GM23338 (cell line): ENCODE results near the gene TSPAN10. TPM values are rescaled to one million over a fixed set of nuclear protein-coding genes. Genes with fewer than 3 reads are reported as not detected.

Source experiments
- ATAC-seq: fragments of 200-7000 bp; cut with Tn5 transposase; 3 replicates; pipeline ENCODE4 v1.9.1; 2020
- DNase-seq: peaks from one replicate; pipeline ENCODE4 v3.0.0-alpha.2; 2015; ENCODE audit warnings: low spot score
- H2AFZ ChIP-seq: fragments of 200-600 bp; sonication (generic); 2 replicates; pipeline ENCODE4 v1.8.0; 2016; ENCODE audit warnings: antibody characterized with exemption, mild to moderate bottlenecking, moderate library complexity
- H3F3A ChIP-seq: fragments of 200-600 bp; sonication (generic); replicated peaks from 2 replicates; pipeline ENCODE4 v1.8.0; 2017; ENCODE audit warnings: antibody characterized with exemption, mixed run types, low read depth
- H3K27ac ChIP-seq: fragments of 200-600 bp; sonication (generic); 2 replicates; pipeline ENCODE4 v1.6.1; 2016; ENCODE audit warnings: low read depth
- H3K27me3 ChIP-seq: fragments of 200-600 bp; sonication (generic); 2 replicates; pipeline ENCODE4 v1.8.0; 2016; ENCODE audit warnings: mild to moderate bottlenecking, mixed run types, moderate library complexity; ENCODE audit not compliant: insufficient read depth
- H3K36me3 ChIP-seq: fragments of 200-600 bp; sonication (generic); 2 replicates; pipeline ENCODE4 v1.8.0; 2016; ENCODE audit warnings: mild to moderate bottlenecking; ENCODE audit not compliant: insufficient read depth
- H3K4me1 ChIP-seq: fragments of 200-600 bp; sonication (generic); 2 replicates; pipeline ENCODE4 v1.8.0; 2016; ENCODE audit warnings: mild to moderate bottlenecking, moderate library complexity; ENCODE audit not compliant: insufficient read depth
- H3K4me2 ChIP-seq: fragments of 200-600 bp; sonication (generic); 2 replicates; pipeline ENCODE4 v1.7.1; 2017; ENCODE audit warnings: mixed run types
- H3K4me3 ChIP-seq: fragments of 200-600 bp; sonication (generic); 2 replicates; pipeline ENCODE4 v1.6.1; 2016; ENCODE audit warnings: mixed run types
- H3K79me2 ChIP-seq: fragments of 200-600 bp; sonication (generic); replicated peaks from 2 replicates; pipeline ENCODE4 v1.8.0; 2017; ENCODE audit warnings: mild to moderate bottlenecking; ENCODE audit not compliant: insufficient read depth
- H3K9me2 ChIP-seq: fragments of 200-600 bp; sonication (generic); 2 replicates; pipeline ENCODE4 v1.8.0; 2017; ENCODE audit not compliant: insufficient read depth
- H4K20me1 ChIP-seq: fragments of 200-600 bp; sonication (generic); replicated peaks from 2 replicates; pipeline ENCODE4 v1.8.0; 2017; ENCODE audit warnings: mild to moderate bottlenecking; ENCODE audit not compliant: insufficient read depth
- H3K27ac Mint-ChIP-seq: 2 replicates; pipeline ENCODE4 v1.8.0; 2020; ENCODE audit warnings: inconsistent platforms, mild to moderate bottlenecking, moderate library complexity, mixed read lengths
- H3K27me3 Mint-ChIP-seq: 3 replicates; pipeline ENCODE4 v1.8.0; 2022; ENCODE audit warnings: low read depth, mild to moderate bottlenecking, moderate library complexity, mixed read lengths, inconsistent platforms; ENCODE audit not compliant: insufficient read depth, poor library complexity
- H3K36me3 Mint-ChIP-seq: 3 replicates; pipeline ENCODE4 v1.8.0; 2021; ENCODE audit warnings: low read depth, mild to moderate bottlenecking, inconsistent platforms, moderate library complexity, mixed read lengths
- H3K4me1 Mint-ChIP-seq: 3 replicates; pipeline ENCODE4 v1.8.0; 2020; ENCODE audit warnings: mild to moderate bottlenecking, inconsistent platforms, mixed read lengths
- H3K4me3 Mint-ChIP-seq: 3 replicates; pipeline ENCODE4 v1.8.0; 2021; ENCODE audit warnings: moderate library complexity, mild to moderate bottlenecking, inconsistent platforms, mixed read lengths
- H3K9me3 Mint-ChIP-seq: 3 replicates; pipeline ENCODE4 v1.8.0; 2020; ENCODE audit warnings: moderate library complexity, mild to moderate bottlenecking, inconsistent platforms, mixed read lengths
- CREB1 ChIP-seq: fragments of 250-450 bp; sonication (Bioruptor Pico); IDR thresholded peaks from 2 replicates; pipeline ENCODE4 v1.5.0; 2020; ENCODE audit warnings: low read depth, mild to moderate bottlenecking, moderate library complexity
- CTCF ChIP-seq, 2 experiments: fragments of 200-600 bp in 1 of 2; sonication (generic) in 1 of 2; conservative IDR thresholded peaks; 2 replicates each; pipeline versions ENCODE4 v1.5.1 to v1.6.1; 2016 to 2017; ENCODE audit warnings: antibody characterized with exemption in 2 of 2, low read depth in 2 of 2, mild to moderate bottlenecking in 2 of 2, moderate library complexity in 1 of 2
- ETS1 ChIP-seq: IDR thresholded peaks from 2 replicates; pipeline ENCODE4 v1.6.1; 2016; ENCODE audit warnings: antibody characterized with exemption
- EZH2 ChIP-seq: fragments of 200-600 bp; sonication (generic); IDR thresholded peaks from one replicate; pipeline ENCODE4 v1.8.0; 2017; ENCODE audit warnings: antibody characterized with exemption, mild to moderate bottlenecking, low read depth; ENCODE audit not compliant: unreplicated experiment
- EZH2phosphoT487 ChIP-seq: fragments of 200-600 bp; sonication (generic); IDR thresholded peaks from one replicate; pipeline ENCODE4 v1.8.1; 2018; ENCODE audit warnings: antibody characterized with exemption; ENCODE audit not compliant: unreplicated experiment
- JUNB ChIP-seq: IDR thresholded peaks from one replicate; pipeline ENCODE4 v1.6.1; 2016; ENCODE audit warnings: antibody characterized with exemption; ENCODE audit not compliant: unreplicated experiment
- NANOG ChIP-seq: IDR thresholded peaks from 2 replicates; pipeline ENCODE4 v1.6.1; 2016; ENCODE audit warnings: antibody characterized with exemption, borderline replicate concordance
- POLR2AphosphoS5 ChIP-seq: IDR thresholded peaks from 2 replicates; pipeline ENCODE4 v1.6.1; 2016; ENCODE audit warnings: antibody characterized with exemption, low read depth
- ZNF114 ChIP-seq: fragments of 250-450 bp; sonication (Bioruptor Pico); IDR thresholded peaks from 2 replicates; pipeline ENCODE4 v1.5.0; 2020; ENCODE audit warnings: mild to moderate bottlenecking, moderate library complexity
- polyA plus RNA-seq: library from polyadenylated mRNA; unstranded; fragments of >200 nt; fragmentation: Nextera tagmentation; extraction: Ambion mirVana; gene quantifications from 2 replicates; pipeline ENCODE4 v1.2.1, GENCODE V29; 2016
- total RNA-seq: library from RNA; depleted of rRNA; stranded (reverse); fragments of >200 nt; shearing (Covaris generic); gene quantifications from 2 replicates; pipeline ENCODE4 v1.2.3, GENCODE V29; 2014
- TF ChIP-seq, protein P1 (sequence below): fragments of 250-450 bp; sonication (Bioruptor Pico); IDR thresholded peaks from 2 replicates; pipeline ENCODE4 v1.5.0; 2020; ENCODE audit warnings: mild to moderate bottlenecking, moderate library complexity

The TSPAN10 gene
- total and polyA plus RNA-seq, 2 experiments from 2014 or later: 0.66 to 1.2 TPM

GRCh38 chr17:81603846-81604610 is 33.0 kb upstream of the TSPAN10 start (continued):
- TF ChIP-seq ETS1 (no peak), EZH2 (no peak), CREB1 (CRISPR knock-in tag) (no peak), CTCF (conservative IDR thresholded peaks at IDR 0.05; ENCODE audit: low read depth in 2 of 2) (no peak)

DNA sequence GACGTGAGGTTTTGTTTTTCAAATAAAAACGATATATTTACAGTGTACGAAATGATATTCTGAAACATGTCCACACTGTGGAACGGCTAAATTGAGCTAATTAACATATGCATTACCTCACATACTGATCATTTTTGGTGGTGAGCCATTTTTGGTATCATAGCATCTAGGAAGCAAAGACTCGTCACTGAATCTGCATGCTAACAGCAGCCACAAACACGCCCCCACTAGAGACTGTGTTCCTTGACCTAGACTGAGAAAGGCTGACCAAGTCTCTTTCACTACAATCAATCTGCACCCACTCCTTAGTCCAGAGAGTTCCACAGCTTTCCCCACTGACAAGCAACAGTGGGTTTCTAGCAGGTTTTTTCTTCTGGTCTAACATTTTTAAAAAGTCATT is 29.6 kb upstream of the TSPAN10 start:
- H3K4me1 ChIP-seq: no peaks in the 10 kb centered on the region
- no peak overlapping the region for H2AFZ ChIP-seq
- peaks cover 20% of the 10 kb centered on the region for H3K79me2 ChIP-seq
- H3K36me3 ChIP-seq: peaks cover 68% of the 10 kb centered on the region
- no peak overlapping the region for H3K4me3 ChIP-seq
- no peaks in the 10 kb centered on the region for H3K9me2 ChIP-seq
- no peak overlapping the region for H3K4me2 ChIP-seq
- peaks cover 9% of the 10 kb centered on the region; the same call in 1 of the 2 replicates for H3F3A ChIP-seq
- Mint-ChIP-seq H3K4me3 (no peak overlapping the region), H3K27ac (no peak overlapping the region), H3K4me1 (no peaks in the 10 kb centered on the region), H3K36me3 (peaks cover 70% of the 10 kb centered on the region), H3K9me3 (no peaks in the 10 kb centered on the region), H3K27me3 (no peaks in the 10 kb centered on the region)
- no peak for DNase-seq
- no peak overlapping the region for H3K27ac ChIP-seq
- H4K20me1 ChIP-seq: peaks cover 39% of the 10 kb centered on the region
- H3K27me3 ChIP-seq: no peaks in the 10 kb centered on the region
- no peak for ATAC-seq
- TF ChIP-seq NANOG (no peak), ZNF114 (CRISPR knock-in tag) (no peak), ETS1 (no peak), EZH2phosphoT487 (no peak), JUNB (no peak), EZH2 (no peak), POLR2AphosphoS5 (no peak), CREB1 (CRISPR knock-in tag) (no peak)
- TF ChIP-seq, protein P1, sequence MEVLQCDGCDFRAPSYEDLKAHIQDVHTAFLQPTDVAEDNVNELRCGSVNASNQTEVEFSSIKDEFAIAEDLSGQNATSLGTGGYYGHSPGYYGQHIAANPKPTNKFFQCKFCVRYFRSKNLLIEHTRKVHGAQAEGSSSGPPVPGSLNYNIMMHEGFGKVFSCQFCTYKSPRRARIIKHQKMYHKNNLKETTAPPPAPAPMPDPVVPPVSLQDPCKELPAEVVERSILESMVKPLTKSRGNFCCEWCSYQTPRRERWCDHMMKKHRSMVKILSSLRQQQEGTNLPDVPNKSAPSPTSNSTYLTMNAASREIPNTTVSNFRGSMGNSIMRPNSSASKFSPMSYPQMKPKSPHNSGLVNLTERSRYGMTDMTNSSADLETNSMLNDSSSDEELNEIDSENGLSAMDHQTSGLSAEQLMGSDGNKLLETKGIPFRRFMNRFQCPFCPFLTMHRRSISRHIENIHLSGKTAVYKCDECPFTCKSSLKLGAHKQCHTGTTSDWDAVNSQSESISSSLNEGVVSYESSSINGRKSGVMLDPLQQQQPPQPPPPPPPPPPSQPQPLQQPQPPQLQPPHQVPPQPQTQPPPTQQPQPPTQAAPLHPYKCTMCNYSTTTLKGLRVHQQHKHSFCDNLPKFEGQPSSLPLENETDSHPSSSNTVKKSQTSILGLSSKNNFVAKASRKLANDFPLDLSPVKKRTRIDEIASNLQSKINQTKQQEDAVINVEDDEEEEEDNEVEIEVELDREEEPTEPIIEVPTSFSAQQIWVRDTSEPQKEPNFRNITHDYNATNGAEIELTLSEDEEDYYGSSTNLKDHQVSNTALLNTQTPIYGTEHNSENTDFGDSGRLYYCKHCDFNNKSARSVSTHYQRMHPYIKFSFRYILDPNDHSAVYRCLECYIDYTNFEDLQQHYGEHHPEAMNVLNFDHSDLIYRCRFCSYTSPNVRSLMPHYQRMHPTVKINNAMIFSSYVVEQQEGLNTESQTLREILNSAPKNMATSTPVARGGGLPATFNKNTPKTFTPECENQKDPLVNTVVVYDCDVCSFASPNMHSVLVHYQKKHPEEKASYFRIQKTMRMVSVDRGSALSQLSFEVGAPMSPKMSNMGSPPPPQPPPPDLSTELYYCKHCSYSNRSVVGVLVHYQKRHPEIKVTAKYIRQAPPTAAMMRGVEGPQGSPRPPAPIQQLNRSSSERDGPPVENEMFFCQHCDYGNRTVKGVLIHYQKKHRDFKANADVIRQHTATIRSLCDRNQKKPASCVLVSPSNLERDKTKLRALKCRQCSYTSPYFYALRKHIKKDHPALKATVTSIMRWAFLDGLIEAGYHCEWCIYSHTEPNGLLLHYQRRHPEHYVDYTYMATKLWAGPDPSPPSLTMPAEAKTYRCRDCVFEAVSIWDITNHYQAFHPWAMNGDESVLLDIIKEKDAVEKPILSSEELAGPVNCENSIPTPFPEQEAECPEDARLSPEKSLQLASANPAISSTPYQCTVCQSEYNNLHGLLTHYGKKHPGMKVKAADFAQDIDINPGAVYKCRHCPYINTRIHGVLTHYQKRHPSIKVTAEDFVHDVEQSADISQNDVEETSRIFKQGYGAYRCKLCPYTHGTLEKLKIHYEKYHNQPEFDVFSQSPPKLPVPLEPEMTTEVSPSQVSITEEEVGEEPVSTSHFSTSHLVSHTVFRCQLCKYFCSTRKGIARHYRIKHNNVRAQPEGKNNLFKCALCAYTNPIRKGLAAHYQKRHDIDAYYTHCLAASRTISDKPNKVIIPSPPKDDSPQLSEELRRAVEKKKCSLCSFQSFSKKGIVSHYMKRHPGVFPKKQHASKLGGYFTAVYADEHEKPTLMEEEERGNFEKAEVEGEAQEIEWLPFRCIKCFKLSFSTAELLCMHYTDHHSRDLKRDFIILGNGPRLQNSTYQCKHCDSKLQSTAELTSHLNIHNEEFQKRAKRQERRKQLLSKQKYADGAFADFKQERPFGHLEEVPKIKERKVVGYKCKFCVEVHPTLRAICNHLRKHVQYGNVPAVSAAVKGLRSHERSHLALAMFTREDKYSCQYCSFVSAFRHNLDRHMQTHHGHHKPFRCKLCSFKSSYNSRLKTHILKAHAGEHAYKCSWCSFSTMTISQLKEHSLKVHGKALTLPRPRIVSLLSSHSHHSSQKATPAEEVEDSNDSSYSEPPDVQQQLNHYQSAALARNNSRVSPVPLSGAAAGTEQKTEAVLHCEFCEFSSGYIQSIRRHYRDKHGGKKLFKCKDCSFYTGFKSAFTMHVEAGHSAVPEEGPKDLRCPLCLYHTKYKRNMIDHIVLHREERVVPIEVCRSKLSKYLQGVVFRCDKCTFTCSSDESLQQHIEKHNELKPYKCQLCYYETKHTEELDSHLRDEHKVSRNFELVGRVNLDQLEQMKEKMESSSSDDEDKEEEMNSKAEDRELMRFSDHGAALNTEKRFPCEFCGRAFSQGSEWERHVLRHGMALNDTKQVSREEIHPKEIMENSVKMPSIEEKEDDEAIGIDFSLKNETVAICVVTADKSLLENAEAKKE (CRISPR knock-in tag): no peak
